Measurements from ENCODE around the gene TUB. TPM values are rescaled to one million over a fixed set of nuclear protein-coding genes. Genes with fewer than 3 reads are reported as not detected.

The TUB gene
- total RNA-seq, 1 donor from 2014 or later, result 1.8 TPM

DNA sequence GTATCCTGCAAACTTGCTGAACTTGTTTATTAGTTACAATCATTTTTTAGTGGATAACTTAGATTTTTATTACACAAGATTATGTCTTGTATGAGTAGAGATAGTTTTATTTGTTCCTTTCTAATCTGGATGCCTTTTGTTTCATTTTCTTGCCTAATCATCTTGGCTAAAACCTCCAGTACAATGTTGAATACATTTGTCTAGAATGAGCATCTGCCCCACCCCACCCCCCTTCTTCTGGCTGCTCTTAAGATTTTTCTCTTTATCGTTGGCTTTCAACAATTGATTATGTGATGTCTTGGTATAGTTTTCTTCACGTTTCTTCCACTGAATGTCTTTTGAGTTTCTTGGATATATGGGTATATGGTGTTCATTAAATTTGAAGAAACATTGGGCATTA is 37.3 kb upstream of the TUB start:
- DNase-seq (ENCODE audit: extremely low read depth, low read depth, low spot score), result no peak

DNA sequence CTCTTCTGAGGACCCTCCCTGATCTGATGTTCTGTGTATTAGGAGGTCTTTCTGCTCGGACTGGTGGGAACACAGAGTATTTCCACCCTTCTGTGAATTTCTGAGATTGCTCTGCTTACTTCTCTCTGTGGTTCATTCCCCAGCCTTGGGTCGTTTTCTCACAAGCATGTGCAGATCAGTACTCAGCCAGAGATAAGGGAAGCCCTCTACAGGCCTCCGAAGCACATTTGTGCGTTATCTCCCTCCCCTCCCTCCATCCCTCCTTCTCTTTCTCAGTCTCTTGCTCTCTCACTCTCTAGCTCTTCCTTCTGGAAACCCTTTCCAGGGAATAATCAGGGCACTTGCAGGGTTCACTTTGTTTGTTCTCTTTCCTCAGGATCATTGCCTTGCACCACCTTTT is 35.2 kb upstream of the TUB start:
- no peak for DNase-seq (ENCODE audit: extremely low read depth, low read depth, low spot score)

DNA sequence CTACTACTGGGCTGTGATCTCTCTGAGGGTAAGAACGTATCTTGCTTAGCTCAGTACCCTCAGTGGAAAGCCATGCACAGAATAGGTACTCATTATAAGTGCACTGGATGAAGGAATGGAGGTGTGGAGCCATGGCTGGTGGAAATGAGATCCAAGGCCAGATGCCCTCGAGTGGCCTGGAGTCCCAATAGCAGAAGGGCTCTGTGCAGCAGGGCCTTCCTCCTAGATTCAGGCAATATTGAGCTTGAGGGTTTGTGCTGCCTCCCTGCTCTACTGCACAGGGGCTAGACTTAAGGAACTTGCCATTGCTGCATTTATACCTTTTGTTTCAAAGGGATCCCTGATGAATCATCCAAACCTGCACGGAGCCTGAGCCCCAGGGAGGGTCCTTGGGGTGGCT is 33.6 kb upstream of the TUB start:
- DNase-seq (ENCODE audit: extremely low read depth, low read depth, low spot score), result no peak

DNA sequence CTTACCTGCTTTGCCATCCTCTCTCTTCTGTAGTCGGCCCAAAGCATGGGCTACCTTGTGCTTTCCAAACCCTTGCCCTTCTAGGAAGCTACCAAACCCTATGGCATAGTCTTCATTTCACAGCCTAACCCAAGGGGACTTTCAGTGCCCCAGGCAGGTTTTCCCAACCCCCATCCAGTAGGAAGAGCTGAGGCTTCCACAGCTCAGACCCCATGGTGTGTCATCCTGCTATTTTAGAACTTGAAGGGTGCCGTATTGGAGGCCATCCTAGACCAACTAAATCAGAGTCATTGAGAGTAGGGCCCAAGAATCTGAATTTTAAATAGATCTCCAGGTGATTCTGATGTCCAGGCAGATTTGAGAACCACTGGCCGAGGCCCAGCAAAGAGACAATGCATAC is 31.9 kb upstream of the TUB start:
- no peak for DNase-seq (ENCODE audit: extremely low read depth, low read depth, low spot score)

DNA sequence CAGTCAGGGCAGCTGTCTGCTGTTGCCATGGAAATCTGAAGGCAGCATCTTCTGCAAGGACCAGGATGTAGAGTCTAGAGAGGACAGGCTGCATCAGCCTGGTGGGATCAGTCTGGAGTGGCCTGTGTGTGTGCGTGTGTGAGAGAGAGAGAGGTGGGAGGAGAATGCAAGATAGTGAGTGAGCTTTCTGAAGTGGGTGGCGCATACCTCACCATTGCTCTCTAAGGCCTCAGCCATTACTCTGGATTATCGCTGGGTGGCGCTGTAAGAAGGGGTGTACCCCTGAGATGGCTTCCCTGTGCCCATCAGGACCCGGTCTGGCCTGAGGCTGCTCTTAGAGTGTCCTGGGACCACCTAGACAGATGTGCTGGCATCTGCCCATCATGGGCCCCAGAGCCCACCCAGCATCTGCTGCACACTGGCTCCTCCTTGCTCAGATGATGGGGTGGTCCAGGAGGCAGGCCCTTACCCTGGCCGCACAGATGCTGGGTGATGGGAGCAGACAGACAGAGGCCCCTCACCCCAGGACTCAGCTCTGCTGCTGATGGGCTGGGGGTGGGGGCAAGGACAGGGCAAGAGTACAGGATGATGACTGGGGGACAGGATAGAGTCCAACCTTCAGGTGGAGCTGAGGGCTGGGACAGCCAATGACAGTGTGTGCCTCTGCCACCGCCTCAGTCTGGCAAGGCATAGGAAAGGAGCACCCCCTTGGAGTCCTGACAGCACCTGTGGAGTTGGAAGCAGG is 25.7 kb upstream of the TUB start:
- DNase-seq (ENCODE audit: extremely low read depth, low read depth, low spot score), result no peak

DNA sequence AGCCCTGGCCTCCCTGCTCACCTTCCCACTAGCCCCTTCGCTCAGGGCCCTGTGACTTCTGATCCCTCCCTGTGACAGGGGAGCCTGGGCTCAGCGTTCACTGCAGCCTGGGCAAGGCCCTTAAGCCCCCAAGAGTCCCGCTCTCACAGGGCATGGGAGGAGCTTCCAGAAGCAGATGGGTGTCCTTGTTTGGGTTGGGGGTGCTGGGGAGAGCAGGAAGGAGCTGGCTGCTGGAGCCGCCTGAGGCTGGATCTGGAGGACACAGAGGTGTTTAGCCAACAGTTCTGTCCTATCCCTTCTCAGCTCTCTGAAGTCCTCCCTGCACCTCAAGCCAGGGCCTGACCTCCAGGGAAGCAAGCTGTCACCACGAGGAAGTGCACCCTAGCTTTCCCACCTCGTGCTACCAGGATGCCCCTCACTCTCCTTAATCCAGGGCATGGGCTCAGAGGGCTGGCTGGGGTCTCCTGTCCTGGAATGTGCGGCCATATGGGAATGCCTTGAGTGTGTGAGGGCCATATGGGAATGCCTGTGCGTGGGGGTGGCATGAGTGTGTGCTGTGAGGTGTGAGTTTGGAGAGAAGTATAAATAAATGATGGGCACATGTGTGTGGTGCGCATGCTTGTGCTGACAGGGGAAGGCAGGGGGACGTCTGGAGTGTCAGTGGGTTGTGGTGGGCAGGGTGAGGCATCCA is 25.0 kb upstream of the TUB start:
- no peak for DNase-seq (ENCODE audit: extremely low read depth, low read depth, low spot score)

DNA sequence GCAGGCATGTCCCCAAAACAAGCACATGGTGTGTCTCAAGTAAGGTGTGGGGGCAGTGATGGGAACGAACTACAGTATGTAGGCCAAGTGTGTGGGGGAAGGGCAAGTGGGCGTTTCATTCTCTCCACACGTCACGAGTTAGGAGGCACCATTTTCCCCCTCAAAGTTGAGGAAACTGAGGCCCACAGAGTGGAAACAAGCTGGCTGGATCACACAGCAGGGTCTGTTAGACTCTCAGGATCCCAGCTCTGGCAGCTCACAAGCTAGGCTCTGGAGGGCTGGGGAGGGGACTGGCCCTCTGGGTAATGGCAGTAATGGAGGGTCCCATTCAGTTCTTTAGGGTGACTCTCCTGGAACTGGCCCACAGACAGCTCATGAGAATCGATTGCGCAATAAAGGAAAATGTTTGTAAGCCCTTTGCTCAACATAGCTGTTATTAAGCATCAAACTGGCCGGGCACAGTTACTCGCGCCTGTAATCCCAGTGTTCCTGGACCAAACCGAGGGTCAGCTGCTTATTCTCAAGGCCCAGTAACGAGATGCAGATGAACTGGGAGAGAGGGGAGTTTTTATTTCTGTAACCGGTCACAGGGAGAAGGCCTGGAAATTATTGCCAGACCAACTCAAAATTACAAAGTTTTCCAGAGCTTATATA is 24.1 kb upstream of the TUB start:
- DNase-seq (ENCODE audit: extremely low read depth, low read depth, low spot score), result no peak

DNA sequence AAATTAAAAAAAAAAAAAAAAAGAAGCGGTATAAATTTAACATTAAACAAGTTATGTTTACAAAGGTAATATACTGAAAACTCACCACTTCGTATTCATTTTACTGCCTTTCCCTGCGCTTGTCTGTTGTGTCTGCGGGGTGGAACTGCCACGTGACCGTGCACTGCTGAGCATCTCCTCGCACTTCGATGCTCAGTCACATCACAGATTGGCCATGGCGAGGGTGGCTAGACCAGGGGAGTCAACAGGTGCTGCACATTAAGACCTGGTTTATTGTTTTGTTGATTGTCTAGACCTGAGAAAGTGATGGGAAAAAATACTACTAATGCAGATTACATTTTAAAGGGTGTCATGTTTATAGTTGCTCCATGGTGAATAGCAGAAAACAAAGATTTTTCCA is 22.8 kb upstream of the TUB start:
- DNase-seq (ENCODE audit: extremely low read depth, low read depth, low spot score), result no peak

DNA sequence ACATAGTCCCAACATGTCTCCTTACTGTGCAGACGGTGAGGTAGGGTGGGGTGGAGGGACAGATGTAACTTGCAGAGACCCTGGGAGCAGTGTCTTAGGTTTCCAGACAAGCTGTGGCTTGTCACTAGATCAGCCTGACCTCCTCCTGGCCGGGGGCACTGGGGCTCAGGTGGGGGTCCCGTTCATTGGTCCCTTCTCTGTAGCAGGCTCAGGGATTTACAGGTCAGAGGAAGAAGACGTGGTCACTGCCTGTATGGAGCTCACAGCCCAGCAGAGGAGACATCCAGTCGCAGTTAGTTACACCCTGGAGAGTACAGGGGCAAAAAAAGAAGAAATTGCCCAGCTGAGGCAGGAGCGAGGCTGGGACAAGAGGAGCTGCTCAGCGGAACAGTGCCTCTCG is 22.0 kb upstream of the TUB start:
- no peak for DNase-seq (ENCODE audit: extremely low read depth, low read depth, low spot score)

DNA sequence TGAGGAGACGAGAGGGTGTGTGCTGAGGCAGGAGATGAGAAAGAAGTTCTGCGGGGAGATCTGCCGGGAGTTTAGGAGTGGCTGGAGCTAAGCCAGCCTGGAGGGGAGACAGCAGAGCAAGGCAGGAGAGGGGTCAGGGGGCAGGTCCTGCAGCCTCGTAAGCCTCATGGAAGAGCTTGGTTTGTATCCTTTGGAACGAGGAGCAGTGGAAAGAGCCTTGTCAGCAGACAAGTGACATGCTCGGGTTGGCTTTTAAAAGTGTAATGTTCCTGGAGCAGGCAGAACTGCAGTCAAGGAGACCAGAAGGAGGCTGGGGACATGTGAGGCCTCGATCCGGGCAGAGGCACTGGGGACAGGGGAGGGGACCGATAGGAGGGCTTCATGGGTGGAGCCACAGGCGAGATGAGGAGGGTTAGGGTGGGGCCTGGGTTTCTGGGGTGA is 21.4 kb upstream of the TUB start:
- no peak for DNase-seq (ENCODE audit: extremely low read depth, low read depth, low spot score)

DNA sequence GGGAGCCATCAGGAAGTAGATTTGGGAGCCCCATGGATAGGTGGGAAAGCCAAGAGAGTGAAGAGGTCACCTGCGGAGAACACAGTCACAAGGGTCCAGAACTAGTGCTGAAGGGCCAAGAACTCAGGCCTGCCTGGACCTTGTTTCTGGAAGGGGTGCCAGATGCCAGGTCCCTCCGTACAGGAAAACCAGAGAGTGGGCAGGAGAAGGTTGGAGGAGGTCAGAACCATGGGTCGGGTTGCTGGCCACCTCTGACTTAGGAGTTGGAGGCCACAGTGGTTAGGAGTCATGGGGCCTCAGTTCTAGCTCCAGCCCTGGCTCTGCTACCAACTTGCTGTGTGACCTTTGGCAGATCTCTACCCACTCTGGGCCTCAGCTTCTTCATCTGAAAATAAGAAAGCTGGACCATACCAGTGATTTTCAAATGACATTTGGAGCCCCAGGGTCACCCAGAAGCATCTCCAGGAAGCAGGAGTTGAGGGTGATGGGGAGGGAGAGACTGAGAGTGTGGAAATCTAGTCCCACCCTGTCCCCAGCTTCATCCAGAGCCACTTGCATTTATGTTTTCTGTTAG is 20.8 kb upstream of the TUB start:
- DNase-seq (ENCODE audit: extremely low read depth, low read depth, low spot score), result no peak

DNA sequence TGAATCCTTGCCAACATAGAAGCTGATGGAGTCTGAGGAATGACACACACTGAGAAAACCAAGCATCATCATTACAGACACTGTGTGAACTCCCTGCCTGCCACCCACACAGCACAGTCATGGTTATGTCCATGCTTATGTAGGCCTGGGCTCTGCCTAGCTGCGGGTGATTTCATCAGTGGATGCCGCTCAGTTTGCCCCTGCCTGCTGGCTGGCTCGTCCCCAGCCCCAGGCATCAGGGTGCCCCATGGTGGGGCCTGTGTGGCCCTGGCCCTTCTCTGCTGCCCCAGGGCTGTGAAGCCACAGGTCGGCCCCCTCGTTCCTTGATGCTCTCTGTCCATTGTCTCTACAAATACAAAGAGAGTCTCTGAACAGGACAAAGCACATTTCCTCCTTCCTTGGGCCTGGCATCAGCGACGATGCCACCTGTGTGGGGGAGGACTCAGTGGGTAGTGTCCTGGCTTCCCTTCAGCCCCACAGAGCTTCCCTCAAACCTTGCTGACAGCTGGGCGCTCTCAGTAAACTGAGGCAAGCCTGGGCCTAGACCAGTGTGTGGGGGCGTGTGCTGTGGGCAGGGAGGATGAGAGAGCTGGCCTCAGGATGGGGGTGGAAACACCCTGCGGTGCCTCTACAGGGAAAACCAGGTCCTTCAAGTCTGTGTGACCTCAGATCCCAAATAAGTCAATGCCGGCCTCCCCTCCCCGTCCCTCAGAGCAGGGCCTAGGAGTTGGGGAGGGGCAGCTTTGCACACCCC is 20.0 kb upstream of the TUB start:
- DNase-seq (ENCODE audit: extremely low read depth, low read depth, low spot score), result no peak

DNA sequence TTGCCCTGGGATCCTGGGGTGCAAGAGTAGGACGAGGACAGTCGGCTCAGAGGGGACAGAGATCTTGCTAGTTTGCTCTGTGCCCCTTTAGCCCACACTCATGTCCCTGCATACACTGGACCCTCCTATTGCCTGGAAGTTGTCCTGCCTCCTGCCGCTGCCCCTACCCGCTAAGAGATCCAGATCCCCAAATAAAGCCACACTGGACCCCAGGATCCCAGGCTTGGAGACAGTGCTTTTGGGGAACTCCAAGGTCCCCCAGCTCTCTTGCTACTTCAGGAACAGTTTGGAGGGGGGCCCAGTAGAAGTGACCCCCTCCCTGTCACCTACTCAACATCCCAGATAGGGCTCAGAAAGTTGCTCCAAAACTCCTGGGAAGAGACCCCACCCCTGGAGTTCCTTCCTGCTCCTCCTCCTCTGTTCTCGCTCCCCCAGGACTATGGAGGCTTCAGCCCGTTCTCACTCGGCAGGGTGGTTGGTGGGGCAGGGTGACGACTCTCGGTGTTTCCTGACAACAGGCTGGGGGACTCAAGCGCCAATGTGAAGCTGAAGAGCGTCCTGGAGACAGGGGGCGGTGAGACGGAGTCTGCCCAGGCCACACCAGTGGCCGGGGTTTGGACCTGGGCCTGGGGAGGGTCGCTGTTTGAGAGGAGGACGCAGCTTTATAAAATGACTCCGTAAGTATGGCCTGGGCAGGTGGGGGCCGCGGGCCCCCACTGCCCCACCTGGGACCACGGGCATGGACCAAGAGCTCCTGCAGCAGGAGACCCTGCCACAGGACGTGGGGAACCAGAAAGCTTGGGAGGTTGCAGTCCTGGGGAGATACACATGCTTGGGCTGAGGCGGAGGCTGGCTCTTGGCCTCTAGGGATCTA is 19.2 kb upstream of the TUB start:
- no peak for DNase-seq (ENCODE audit: extremely low read depth, low read depth, low spot score)

DNA sequence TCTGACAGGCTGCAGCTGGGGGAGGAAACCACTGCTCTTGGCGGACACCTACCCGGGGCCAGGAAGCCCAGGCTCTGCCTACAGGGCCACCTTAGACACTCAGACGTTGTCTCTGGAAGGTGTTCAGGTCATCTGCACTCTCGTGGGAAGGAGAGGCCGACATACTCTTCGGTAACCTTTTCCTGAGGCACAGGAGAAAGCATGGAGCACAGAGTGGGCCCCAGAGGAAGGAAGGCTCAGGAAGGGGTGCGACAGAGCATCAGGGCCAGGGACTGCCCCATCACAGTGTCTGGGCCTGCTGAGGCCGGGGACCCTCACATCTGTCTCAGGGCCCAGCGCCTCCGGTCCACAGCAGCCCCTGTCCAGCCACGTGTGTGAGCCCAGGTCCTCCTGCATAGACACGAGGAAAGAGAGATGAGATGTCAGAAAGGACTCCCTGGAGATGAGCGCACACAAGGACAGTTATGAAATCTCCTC is 18.2 kb upstream of the TUB start:
- no peak for DNase-seq (ENCODE audit: extremely low read depth, low read depth, low spot score)

DNA sequence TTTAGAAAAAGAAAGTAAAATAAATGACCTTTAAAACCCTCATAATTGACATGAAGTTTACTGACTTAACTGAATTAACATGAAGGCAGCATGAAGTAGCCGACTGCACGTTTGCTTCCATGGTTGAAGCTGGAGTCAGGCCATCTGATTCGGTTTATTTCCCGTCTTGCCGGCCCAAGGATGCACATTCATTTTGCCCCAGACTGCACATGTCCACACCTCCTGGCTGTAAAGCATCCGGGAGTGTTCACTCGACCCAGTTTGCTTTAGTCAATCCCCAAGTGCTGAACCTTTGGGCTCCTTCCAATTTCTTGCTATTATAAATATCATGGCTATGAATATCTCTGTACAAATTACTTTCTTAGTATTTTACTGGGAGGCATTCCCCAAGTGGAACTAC is 17.7 kb upstream of the TUB start:
- no peak for DNase-seq (ENCODE audit: extremely low read depth, low read depth, low spot score)

DNA sequence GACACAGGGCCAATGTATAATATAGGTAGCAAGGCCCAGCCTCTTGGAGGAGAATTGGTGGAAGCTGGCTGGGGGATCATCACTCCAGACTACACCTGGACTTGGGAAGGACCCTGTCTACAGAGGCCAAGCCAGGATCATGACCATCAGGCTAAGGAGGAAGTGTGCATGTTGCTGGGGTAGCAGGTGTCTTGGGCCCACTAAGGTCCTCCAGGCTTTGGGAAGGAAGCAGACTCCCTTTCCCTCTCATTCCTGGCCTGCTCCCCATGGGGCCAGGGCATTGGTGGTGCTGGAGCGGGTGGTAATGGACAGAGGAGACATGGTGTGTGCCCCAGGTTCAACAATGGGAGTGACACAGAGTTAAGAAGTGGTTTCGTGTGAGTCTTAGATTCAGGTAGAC is 16.0 kb upstream of the TUB start:
- no peak for DNase-seq (ENCODE audit: extremely low read depth, low read depth, low spot score)

DNA sequence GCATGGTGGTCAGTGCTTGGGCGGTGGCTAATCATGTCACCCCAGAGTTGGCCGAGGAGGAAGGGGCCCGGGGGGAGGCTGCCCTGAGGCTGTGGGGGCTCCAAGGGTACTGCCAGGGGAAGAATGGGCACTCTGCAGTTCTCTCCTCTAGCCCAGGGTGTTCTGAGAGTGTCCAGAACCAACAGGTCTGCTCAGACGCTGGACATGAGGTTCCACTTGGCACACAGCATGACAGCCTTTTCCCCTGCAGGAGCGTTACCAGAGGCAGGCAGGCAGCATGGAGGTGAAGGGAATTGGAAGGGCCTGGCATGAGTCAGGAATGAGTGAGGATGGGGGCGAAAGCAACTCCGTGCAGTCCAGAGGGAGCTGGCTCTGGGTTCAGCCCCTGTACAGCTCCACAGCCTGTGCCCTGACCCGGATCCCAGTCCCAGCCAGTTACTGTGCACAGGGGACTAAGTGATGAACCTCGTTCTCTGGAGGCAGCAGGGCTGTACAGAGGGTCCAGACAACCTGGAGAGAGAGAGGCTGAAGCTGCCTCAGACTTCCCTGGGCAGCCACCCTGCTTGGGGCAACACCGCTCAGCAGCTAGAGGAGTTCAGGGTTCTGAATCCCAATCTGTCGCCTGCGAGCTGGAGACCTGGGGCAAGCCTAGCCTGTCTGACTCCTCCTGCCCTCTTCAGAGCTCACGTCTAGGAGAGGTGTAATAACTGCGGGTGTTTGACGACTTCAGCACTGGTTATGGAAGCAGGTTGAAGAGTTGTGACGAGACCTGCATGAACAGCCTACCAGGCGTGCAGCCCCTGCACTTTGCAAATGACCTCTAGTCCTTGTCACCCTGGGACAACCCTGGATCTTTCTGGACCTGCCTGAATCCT is 14.7 kb upstream of the TUB start:
- DNase-seq (ENCODE audit: extremely low read depth, low read depth, low spot score), result no peak

DNA sequence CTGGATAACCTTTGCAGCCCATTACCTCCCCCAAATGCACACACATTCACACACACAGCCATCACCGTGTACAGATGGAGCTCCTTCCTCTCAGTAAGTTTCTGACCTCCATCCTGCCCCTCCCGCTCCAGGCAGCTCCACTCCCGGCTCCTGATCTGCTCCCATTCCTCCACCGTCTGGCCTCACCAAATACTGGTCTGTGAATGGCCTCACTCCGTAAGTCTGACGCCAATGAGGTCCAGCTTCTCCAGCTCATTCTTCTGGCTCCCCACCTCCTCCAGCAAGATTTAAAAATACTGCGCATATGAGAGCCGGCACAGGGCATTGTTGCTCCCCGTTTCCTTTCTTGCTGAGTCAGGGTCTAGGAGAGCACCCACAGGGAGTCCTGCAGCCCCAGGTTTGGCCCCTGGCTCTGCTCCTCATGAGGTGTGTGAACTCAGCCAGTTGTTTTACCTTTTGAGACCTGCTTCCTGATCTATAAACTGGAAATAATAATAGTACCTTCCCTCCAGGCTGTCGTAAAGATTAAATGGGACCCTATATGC is 14.0 kb upstream of the TUB start:
- DNase-seq (ENCODE audit: extremely low read depth, low read depth, low spot score), result no peak

DNA sequence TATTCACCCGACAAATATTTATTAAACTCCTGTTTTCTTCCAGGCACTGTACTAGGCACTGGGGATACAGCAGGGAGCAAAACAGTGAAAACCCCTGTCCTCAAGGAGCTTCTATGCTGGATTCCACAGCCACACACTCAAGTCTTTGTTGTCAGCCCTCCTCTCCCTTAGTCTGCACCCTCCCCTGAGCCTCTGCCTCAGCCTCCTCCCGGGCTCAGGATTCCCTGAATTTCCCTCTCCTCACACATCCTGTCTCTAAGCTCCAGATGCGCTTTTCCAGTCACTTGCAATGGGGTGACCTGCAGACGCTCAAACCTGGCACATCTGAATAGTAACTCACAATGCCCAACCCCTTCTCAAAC is 13.5 kb upstream of the TUB start:
- no peak for DNase-seq (ENCODE audit: extremely low read depth, low read depth, low spot score)
